HG03460 (cell line): ENCODE results near the gene TBC1D22A.

ENCODE experiments used
- ATAC-seq: cut with Tn5 transposase; IDR thresholded peaks from one replicate; pipeline ENCODE4 v1.9.1; 2021; ENCODE audit not compliant: unreplicated experiment

Gene TBC1D22A

DNA sequence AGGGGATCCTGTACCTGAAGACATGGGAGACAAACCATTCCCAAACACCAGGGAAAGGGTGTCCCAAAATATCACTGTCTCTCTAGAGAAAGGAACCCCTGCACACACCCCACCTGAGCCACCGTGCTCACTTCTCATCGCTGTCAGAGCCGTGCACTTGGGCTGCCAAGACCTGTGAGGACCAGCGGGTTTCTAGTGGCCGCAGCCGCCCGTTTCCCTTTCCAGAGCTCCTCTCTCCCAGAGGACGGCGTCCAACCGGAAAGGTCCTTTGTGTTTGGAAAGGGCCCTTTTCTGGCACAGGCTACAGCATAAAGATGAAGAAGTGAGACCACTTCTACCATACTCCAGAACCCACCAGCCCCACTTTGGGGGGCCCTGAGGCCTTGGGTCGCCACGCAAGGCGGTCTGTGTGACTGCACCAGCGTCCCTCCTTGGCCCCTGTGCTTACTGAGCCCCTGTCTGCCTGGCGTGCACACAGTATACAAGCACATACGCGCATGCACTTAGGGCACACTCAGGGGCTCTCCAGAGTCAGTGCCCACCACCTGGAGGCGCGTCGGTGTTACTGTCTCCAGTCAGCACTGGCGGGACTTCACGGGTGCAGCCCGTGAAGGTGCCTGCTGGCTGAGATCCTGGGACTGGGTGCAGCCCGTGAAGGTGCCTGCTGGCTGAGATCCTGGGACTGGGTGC is 381.8 kb downstream of the TBC1D22A start:
- ATAC-seq: no peak

GRCh38 chr22:47144791-47145425 is 382.5 kb downstream of the TBC1D22A start:
- ATAC-seq: no peak

- ATAC-seq: no peak
These were observed 383.4 kb downstream of the TBC1D22A start for GRCh38 chr22:47145883-47146282.

DNA sequence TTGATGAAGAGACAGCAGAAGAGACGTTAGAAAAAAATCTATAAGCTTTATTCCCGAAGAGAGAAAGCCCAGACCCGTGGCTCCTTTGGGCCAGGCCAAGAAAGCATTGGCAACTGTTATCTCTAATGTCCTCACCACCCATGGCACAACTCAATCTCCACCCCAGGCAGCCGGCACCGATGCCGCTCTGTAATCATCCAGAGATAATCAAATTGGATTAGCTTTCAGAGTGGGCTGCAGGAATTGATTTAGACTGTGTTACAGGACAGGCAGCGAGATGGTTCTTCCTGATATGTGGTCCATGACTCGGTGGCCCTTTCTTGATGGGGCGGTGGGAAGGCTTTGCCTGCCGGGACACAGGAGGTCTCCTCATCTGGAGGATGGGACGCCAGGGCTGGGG is 383.9 kb downstream of the TBC1D22A start:
- ATAC-seq: no peak

DNA sequence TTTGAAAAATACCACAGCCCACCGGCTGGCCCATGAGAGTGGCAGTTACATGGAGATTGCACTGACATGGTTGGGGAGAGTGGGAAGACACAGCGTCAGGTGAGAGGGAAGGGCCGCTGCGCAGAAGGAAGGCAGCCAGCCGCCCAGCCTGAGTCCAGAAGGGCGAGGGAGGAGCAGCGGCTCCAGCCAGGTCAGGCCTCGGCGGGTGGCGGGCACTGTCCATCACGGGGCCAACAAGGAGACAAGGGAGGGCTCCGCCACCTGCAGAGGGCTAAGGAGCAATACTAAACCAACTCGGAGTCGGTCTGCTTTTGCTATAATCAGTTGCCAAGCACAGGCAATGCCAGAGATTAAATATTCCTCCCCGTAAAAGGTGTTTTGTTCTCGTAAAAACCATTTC is 384.5 kb downstream of the TBC1D22A start:
- ATAC-seq: no peak

DNA sequence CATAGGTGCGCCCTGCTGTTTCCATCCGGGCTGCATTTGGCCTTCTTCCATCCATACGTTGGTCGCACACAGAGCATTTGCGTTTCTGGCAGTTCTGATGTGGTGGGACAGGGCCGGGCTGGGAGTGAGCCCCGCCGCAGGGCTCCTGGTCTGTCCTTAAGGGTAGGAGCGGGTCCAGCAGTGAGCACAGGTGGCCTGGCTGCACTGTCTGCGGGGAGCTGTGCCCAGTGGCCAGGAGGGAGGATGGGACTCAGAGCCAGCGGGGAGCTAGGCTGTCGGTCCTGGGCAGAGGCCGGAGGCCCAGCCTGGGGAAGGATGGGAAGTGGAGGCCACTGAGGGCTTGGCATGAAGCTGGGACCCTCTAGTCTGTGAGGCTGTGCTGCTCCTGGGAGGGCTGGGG is 385.1 kb downstream of the TBC1D22A start:
- ATAC-seq: no peak

- ATAC-seq: no peak
These were observed 386.1 kb downstream of the TBC1D22A start for GRCh38 chr22:47148510-47148909.

GRCh38 chr22:47148956-47149728 is 386.7 kb downstream of the TBC1D22A start:
- ATAC-seq: no peak

- no peak for ATAC-seq
These were observed 387.5 kb downstream of the TBC1D22A start for GRCh38 chr22:47149976-47150375.

GRCh38 chr22:47150426-47150825 is 388.0 kb downstream of the TBC1D22A start:
- ATAC-seq: no peak

- no peak for ATAC-seq
These were observed 388.6 kb downstream of the TBC1D22A start for GRCh38 chr22:47151064-47151463.

DNA sequence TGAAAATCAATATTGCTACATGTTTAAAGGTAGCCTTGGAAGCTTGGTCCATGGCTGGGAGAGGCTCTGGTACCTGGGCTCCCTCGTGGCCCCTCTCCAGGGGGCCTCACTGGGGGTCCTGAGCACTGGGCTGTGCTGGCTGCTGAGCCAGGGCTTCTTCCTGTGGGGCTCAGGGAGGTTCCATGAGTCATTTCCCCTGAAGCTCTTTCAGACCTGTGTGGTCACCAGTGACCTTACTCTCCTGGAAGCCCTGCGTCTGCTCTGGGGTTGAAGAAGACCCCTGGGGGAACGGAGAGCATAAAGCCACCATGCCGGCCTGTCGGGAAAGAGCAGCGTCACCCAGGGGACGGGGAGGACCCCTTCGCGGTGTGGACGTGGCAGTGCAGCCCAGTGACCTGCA is 389.0 kb downstream of the TBC1D22A start:
- ATAC-seq: no peak

DNA sequence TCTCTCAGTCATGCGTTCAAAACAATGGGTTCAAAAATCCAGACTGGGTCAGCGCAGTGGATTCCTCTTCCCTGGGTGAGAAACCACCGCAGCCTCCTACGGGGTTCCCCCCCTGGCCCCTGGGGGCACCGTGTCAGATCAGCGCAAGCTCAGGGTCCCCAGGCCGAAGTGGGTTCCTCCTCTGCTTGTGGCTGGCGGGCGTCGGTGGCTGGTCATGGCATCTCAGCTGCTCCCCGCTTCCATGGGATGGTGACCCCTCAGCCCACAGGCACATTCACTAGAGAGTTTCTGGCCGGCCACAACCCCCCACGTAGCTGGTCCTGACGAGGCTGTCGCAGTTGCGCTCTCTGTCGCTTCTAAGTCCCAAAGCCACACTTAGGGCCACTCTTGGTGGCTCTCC is 389.8 kb downstream of the TBC1D22A start:
- ATAC-seq: no peak

- no peak for ATAC-seq
These were observed 390.5 kb downstream of the TBC1D22A start for GRCh38 chr22:47152938-47153337.

GRCh38 chr22:47153854-47154525 is 391.5 kb downstream of the TBC1D22A start:
- ATAC-seq: no peak

GRCh38 chr22:47154621-47155081 is 392.2 kb downstream of the TBC1D22A start:
- ATAC-seq: no peak

DNA sequence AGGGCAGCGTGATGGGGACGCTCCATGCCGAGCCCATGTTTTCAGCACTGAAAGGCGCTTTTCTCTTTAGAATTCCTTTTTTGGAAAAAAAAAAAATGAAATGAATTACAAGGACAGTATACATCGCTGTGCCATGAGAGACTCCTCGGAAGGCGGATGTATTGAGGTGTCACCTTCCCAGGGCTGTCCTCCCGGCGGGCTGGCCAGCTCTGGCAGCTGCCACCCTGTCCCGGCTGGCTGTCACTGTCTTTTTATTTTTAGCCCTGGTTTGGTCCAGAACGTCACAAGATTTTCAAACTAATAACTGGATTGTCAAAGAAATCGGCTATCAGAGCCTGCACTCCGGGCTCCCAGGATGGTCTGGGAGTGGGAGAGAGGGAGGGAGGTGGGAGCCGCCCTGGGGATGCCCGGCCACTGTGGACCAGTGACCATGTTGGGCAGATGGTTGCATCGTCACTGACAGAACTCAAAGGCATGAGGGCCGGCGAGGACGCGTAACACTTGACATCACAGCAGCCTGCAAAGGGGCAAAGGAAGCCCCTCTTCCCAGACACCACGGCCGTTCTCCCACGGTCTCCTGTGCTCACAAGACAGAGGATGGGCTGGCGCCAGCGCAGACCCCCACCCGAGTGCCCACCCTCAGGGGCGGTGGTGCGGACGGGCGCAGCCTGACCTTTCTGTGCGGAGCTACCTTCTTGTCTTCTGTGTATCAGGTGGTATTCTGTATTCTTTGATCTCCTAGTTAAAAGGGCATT is 392.9 kb downstream of the TBC1D22A start:
- ATAC-seq: no peak

- no peak for ATAC-seq
These were observed 393.5 kb downstream of the TBC1D22A start for GRCh38 chr22:47155912-47156311.

DNA sequence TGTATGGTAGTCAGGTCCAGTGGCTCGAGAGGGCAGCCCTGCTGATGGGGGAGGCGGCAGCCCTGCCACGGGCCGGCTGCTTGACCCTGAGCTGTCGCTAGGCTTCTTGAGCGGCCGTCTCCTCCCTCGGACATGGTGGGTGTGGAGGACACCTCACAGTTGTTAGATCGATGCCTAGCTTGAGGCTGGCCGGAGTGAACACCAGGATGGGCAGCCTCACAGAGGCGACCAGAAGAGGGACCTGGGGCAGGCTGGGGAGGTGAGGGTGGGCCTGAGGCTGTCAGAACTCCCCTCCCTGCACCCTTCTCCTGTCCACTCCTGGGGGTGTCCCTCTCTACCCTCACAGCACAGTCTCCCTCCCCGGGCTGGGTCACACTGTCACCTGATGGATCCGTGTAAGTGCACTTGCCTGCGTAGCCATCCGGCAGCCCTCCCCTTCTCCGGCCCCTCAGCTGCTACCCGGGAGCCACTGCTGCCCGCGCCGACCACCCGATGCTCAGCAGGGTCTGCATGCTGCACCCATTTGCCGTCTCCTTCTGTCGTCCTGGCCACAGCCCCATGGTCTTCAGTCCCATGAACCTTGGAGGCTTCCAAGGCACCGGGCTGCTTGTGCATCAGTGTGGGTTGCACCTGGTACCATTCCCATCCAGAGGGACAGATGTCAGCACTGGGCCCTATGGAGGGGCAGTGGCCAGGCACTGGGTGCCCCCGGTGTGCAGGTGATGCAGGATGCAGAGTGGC is 394.1 kb downstream of the TBC1D22A start:
- ATAC-seq: no peak

- ATAC-seq: no peak
These were observed 394.6 kb downstream of the TBC1D22A start for GRCh38 chr22:47157093-47157420.
